Fibroblast of skin of scalp (primary cell): ENCODE measurements around the gene HGS.
"Not testable (repeated sequence)": the region's sequence is repeated elsewhere in the genome, so short reads cannot be mapped to it uniquely, and the experiment has no call there.

Source experiments
- DNase-seq: peaks from one replicate; pipeline ENCODE4 v3.0.0-alpha.2; 2013

HGS gene

DNA sequence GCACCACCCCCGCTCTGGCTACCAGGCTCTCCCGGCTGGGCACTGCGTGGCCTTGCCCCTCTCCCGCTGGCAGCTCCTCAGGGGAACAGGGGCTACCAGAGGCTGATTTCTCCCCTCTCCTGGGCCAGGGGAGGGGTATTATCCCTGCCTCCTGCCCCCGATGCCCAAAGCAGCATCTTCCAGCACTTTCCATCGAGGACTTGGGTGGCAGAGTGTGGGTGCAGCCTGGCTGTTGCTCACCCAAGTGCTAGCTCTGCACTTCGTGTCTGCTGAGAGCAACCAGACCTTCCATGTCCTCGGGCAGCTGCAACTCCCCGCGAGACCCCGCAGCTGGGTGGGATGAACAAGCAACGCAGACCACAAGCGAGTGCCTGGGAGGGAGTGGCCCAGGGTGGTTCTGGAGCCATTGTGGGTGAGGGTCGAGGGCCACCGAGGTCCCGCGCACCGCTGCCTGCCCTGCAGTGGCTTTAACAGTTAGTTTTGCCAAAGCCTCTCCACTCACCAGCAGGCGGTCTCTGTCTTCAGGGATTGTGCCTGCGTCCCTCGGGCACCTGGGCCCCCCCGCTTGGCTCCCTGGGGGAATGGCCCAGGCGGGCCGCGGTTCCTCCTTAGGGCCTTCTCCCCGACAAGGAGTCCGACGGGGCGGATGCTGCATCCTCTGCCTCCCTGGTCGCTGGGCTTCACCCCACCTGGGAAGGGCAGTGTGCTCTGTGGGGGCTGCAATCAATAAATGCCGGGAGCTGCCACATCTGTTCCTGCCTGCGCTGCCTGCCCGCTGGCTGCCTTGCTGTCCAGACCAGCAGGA, 36.7 kb downstream of the HGS start:
- DNase-seq: no peak

- no peak for DNase-seq
Observed at GRCh38 chr17:81722184-81723120, 38.6 kb downstream of the HGS start.

DNA sequence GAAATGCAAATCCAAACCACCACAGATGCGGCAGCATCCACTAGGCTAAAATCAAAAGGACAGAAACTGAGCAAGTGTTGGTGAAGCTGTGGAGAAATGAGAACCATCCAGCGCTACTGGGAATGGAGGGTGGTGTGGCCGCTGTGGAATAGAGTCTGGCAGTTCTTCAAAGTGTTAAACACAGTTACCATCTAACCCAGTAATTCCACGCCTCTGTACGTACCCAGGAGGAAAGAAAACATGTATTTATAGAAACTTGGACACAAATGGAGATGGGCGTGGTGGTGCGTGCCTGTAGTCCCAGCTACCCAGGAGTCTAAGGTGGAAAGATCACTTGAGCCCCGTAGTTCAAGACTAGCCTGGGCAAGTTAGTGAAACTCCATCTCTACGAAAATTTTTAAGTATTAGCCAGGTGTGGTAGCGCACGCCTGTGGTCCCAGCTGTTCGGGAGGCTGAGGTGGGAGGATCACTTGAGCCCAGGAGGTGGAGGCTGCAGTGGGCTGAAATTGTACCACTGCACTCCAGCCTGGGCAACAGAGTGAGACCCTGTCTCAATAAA, 39.9 kb downstream of the HGS start:
- no peak for DNase-seq

DNA sequence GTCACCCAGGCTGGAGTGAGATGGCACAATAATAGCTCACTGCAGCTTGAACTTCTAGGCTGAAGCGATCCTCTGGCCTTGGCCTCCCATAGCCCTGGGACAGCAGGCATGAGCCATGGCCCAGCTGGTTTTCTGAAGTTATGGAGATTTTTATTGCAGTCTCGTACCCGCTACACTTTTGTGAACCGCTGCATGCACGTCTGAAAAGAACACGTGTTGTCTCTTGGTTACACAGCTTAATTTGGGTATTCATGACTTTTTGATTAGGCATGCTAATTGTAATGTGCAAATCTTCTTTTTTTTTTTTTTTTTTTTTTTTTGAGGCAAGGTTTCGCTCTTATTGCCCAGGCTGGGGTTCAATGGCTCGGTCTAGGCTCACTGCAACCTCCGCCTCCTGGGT, 41.6 kb downstream of the HGS start:
- DNase-seq: no peak

DNA sequence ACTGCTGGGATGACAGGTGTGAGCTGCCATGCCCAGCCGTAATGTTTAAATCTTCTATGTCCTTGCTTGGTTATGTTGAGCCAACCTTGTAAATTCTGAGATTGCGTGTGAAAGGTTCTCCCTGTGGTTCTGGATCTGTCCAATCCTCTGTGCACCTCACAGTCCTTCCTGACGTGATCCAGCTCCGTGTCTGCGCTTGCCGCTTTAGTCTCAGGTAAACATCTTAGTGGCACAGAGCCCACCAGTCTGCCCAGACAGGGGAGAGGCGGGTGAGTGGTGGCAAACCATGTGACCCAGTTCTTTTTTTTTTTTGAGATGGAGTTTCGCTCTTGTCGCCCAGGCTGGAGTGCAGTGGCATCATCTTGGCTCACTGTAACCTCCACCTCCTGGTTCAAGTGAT, 42.2 kb downstream of the HGS start:
- DNase-seq: no peak

- DNase-seq: no peak
Observed at GRCh38 chr17:81727324-81728031, 43.7 kb downstream of the HGS start.

DNA sequence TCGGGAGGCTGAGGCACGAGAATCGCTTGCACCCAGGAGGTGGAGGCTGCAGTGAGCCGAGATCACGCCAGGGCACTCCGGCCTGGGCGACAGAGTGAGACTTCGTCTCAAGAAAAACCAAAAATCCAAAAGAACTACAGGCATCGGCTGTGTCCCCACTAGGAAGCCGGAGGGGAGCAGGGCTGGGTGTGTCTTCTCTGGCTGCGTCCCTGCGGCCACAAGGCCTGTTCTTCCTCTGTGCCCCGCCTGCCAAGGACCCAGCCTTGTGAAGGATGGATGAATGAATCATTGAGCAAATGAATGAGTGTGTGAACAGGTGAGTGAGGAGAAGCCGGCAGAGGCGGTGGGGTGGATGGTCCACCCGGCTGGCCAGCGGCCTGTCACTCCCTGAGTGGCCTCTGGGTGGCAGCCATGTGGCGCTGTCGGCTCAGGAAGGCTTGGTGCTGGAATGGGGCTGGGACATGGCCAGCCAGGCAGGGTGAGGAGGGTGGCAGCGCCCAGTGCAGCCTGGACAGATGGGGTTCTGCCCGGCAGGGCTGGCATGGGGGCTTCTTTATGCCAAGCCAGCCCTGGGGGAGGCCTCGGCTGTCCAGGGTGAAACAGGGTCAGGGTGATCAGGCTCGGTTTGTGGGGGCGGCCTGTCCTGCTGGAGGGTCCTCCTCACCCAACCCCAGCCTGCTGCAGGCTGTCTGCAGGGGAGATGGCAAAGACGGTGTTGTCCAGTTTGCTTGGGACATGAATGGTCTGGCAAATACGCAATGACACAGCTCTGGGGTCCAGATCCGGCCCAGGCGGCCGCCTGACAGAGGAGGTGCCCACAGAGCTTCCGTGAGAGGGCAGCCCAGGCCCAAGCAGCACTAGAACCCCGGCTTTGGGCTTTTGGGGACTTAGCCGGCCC, 49.9 kb downstream of the HGS start:
- peak; percentile 71 for DNase-seq

DNA sequence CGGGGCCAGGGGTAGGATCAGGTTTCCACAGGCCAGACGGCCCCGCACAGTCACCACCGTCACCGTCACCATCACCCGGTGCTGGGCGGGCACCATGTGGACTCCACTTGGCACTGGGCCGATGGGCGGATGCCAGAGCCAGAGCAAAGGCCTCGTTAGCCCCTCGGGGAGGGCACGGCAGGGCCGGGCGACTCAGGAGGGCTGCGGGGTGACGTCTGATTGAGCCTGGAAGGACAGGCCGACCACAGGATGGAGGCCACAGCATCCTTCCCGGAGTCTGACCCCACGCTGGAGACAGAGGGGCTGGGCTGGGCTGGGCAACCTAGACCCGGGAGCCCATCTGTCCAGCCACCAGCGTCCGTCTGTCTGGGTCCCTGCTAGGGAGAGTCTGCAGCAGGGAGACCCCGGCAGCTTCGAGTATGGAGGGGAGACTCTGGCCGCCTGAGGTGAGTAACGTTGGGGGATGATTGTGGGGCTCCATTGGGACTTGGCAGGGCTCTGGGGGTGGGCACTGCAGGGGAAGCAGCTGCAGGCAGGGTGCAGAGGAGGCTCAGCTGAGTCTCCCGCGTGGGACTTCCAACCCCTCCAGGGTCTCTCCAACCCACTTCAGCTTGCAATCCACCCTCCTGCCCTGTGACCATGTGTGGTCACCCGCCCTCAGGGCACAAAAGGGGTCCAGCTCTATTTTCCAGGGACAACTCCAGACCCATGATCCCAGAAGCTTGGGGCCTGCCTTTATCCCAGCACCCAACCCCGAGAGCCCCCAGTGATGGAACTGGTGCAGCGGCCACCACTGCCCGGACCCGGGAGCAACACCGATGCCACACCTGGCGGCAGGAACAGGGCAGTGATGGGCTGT, 50.8 kb downstream of the HGS start:
- DNase-seq: no peak

- peak; percentile 53 for DNase-seq
Observed at GRCh38 chr17:81735264-81736102, 51.7 kb downstream of the HGS start.

- no peak for DNase-seq
Observed at GRCh38 chr17:81737947-81738800, 54.4 kb downstream of the HGS start.

DNA sequence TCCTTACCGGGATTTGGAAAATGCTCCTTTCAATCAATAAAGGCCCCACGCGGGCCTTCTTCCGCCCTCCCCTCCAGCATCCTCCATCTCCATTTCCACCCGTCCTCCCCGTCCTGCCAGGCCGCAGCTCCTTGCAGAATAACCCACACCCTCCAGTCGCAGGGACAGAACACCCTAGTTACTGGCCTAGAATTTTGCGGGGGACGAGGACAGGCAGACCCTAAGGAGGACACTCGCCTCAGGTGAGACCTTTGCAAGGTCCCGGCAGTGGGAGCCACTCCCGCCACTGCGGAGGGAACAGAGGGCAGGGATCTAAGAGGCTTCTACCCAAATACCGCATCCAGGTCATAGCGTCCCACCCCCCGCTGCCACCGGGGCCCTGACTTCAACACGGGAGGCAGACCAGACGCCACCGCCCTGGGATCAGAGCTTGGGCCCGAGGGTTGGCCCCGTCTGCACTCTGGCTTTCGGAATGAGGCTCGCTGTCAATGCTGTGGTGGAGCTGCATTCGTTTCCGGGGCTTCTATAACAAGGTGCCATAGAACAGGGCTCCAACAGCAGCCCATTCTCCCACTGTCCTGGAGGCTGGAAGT, 55.1 kb downstream of the HGS start:
- no peak for DNase-seq

DNA sequence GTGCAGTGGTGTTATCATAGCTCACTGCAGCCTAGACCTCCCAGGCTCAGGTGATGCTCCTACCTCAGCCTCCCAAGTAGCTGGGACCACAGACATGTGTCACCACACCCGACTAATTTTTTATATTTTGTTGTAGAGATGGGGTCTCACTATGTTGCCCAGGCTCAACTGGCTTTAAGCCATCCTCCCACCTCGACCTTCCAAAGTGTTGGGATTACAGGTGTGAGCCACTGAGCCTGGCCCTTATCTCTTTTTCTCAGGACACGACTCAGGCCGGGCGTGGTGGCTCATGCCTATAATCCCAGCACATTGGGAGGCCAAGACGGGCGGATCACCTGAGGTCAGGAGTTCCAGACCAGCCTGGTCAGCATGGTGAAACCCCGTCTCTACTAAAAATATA, 55.8 kb downstream of the HGS start:
- not testable (repeated sequence) for DNase-seq

DNA sequence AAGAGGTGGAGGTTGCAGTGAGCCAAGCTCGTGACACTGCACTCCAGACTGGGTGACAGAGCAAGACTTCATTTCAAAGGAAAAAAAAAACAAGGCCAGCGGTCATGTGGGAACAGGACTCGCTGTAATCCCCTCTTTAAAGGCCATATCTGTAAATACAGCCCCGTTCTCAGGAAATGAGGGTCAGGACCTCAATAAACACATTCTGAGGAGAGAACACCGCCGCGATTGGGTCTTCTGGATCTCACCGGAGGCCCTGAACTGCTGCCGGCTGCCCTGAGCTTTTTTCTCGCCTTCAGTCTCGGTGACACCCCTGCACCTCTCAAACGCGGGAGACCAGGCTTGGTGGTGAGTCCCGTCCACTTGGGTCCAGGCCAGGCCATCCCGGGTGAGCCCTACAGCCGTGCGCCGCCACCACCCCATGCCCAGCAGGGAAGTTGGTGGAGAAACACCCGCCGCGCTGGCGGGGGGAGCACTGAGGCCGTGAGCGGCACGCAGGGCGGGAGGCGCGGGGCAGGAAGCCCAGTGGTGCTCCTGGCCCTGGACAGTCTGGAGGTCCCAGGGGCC, 56.7 kb downstream of the HGS start:
- no peak for DNase-seq

DNA sequence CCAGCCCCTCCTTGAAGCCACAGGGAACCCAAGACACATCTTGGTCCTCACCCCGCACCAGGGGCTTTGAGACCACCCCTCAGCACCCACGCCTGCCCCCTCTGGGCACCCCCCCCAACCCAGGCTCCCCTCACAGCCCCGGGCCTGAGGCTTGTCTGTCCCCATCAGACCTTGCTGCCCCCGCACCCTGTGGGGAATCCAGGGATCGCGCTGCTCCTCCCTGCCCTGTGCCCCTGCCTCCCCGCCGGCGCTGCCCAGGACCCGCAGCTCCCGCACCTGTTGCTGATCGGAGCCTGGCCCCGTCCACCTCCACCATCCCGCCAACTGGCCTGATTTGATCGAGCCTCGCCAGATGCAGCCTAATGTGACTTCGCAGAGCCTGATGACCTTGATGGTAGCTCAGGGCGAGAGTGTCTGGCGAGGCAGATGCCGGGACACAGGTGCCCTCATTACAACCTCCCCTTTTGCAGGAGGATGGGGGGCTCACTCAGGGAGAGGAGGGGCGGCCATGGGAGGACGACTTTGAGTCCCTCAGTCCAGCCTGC, 57.3 kb downstream of the HGS start:
- DNase-seq: no peak

- DNase-seq: no peak
Observed at GRCh38 chr17:81741594-81742452, 58.0 kb downstream of the HGS start.
